DMS153 (cell line): ENCODE results near the gene CPPED1.
"Not testable (repeated sequence)": the region's sequence is repeated elsewhere in the genome, so short reads cannot be mapped to it uniquely, and the experiment has no call there.

Experiments
- DNase-seq: peaks from one replicate; lab custom pipeline; 2025; lab: John Stamatoyannopoulos, UW

Gene CPPED1

GRCh38 chr16:12802048-12802447, 1.6 kb downstream of the CPPED1 start:
- no peak for DNase-seq

- no peak for DNase-seq
These were observed 2.1 kb downstream of the CPPED1 start for GRCh38 chr16:12801511-12802042.

GRCh38 chr16:12800817-12801216, 2.9 kb downstream of the CPPED1 start:
- no peak for DNase-seq

GRCh38 chr16:12799996-12800395, 3.7 kb downstream of the CPPED1 start:
- not testable (repeated sequence) for DNase-seq

- DNase-seq = no peak
These were observed 4.8 kb downstream of the CPPED1 start for GRCh38 chr16:12798846-12799245.

GRCh38 chr16:12798171-12798570, 5.5 kb downstream of the CPPED1 start:
- no peak for DNase-seq

GRCh38 chr16:12796498-12796897, 7.2 kb downstream of the CPPED1 start:
- no peak for DNase-seq

- DNase-seq = no peak
These were observed 8.9 kb downstream of the CPPED1 start for GRCh38 chr16:12794486-12795387.

- no peak for DNase-seq
These were observed 9.8 kb downstream of the CPPED1 start for GRCh38 chr16:12793865-12794240.

GRCh38 chr16:12793120-12793864, 10.4 kb downstream of the CPPED1 start:
- DNase-seq = no peak

GRCh38 chr16:12792528-12792927, 11.2 kb downstream of the CPPED1 start:
- not testable (repeated sequence) for DNase-seq

- no peak for DNase-seq
These were observed 12.3 kb downstream of the CPPED1 start for GRCh38 chr16:12791340-12791739.

GRCh38 chr16:12788758-12789157, 14.9 kb downstream of the CPPED1 start:
- DNase-seq = no peak

- no peak for DNase-seq
These were observed 17.6 kb downstream of the CPPED1 start for GRCh38 chr16:12786081-12786480.

GRCh38 chr16:12784076-12784475, 19.6 kb downstream of the CPPED1 start:
- DNase-seq = no peak

- DNase-seq = no peak
These were observed 21.9 kb downstream of the CPPED1 start for GRCh38 chr16:12781777-12782176.

- no peak for DNase-seq
These were observed 23.2 kb downstream of the CPPED1 start for GRCh38 chr16:12780467-12780866.

- no peak for DNase-seq
These were observed 25.0 kb downstream of the CPPED1 start for GRCh38 chr16:12778726-12779125.

GRCh38 chr16:12775656-12776236, 27.9 kb downstream of the CPPED1 start:
- DNase-seq = no peak

- DNase-seq = no peak
These were observed 30.5 kb downstream of the CPPED1 start for GRCh38 chr16:12773221-12773620.

- DNase-seq = no peak
These were observed 32.3 kb downstream of the CPPED1 start for GRCh38 chr16:12771341-12771798.

- DNase-seq = no peak
These were observed 34.2 kb downstream of the CPPED1 start for GRCh38 chr16:12769525-12769924.
